Prostate gland (tissue), 2 donors: ENCODE results near the gene DRC7. TPM values are rescaled to one million over a fixed set of nuclear protein-coding genes. Genes with fewer than 3 reads are reported as not detected.

Source experiments
- DNase-seq: peaks from one replicate; pipeline ENCODE4 v3.0.0-alpha.2; 2019; ENCODE audit warnings: low spot score
- H3K27ac ChIP-seq, 2 donors: fragments of 200-600 bp; sonication (generic); 2 replicates each; pipeline ENCODE4 v1.5.1; 2017 to 2019
- H3K27me3 ChIP-seq: fragments of 200-600 bp; sonication (generic); replicated peaks from 2 replicates; pipeline ENCODE4 v1.5.1; 2019; ENCODE audit not compliant: insufficient read depth
- H3K36me3 ChIP-seq, 2 donors: fragments of 200-600 bp; sonication (generic); 1 replicate in 1 of 2; 2 replicates in 1 of 2; pipeline versions ENCODE4 v1.5.1 to v1.8.1; 2017 to 2019
- H3K4me1 ChIP-seq: fragments of 200-600 bp; sonication (generic); replicated peaks from 2 replicates; pipeline ENCODE4 v1.5.1; 2019
- H3K4me3 ChIP-seq, 2 donors: fragments of 200-600 bp; sonication (generic); 2 replicates each; pipeline ENCODE4 v1.5.1; 2017 to 2019
- H3K9me3 ChIP-seq: fragments of 200-600 bp; sonication (generic); 2 replicates; pipeline ENCODE4 v1.5.1; 2017
- CTCF ChIP-seq, 4 experiments: fragments of 200-600 bp in 2 of 4; fragments of 450-650 bp in 2 of 4; sonication (generic) in 2 of 4; IDR thresholded peaks; 1 replicate in 3 of 4; 2 replicates in 1 of 4; pipeline ENCODE4 v1.5.1; 2016 to 2019; ENCODE audit warnings: antibody characterized with exemption in 4 of 4, mild to moderate bottlenecking in 2 of 4, moderate library complexity in 2 of 4
- POLR2A ChIP-seq: fragments of 450-650 bp; IDR thresholded peaks from one replicate; pipeline ENCODE4 v1.6.1; 2016; ENCODE audit warnings: antibody characterized with exemption, mild to moderate bottlenecking
- POLR2AphosphoS5 ChIP-seq: sonication (generic); formaldehyde crosslinking; IDR thresholded peaks from one replicate; pipeline ENCODE4 v1.6.1; 2017; ENCODE audit warnings: antibody characterized with exemption
- WGBS: methylation state at CpG from one replicate; pipeline ENCODE4 v1.1.5; 2018; 5-methylcytosine and 5-hydroxymethylcytosine counted together
- intact Hi-C: fragments of 100-400 bp; cut with DNase I; formaldehyde crosslinking; loops from one replicate; pipeline ENCODE4 v1.14.2; 2022
- total RNA-seq, 2 donors: library from RNA; depleted of rRNA; stranded (reverse); fragments of >200 nt; gene quantifications; one replicate each; pipeline ENCODE4 v1.1.0, GENCODE V29; 2016

Gene DRC7
- total RNA-seq, 2 donors from 2014 or later: 5.5 TPM; not detected in 1

GRCh38 chr16:57689762-57690558 lies 4.6 kb upstream of the DRC7 start:
- H3K27ac ChIP-seq: no peak overlapping the region
- H3K27me3 ChIP-seq: no peaks in the 10 kb centered on the region
- no peaks in the 10 kb centered on the region for H3K36me3 ChIP-seq
- intact Hi-C loops: no loop called here
- no peaks in the 10 kb centered on the region for H3K4me1 ChIP-seq
- H3K4me3 ChIP-seq: no peak overlapping the region
- WGBS: 67% methylated on average over 13 of the region's 13 CpGs
- TF ChIP-seq POLR2AphosphoS5: no peak
- TF ChIP-seq POLR2A: no peak
- TF ChIP-seq CTCF (IDR thresholded peaks at IDR 0.05): no peak
- no peaks in the 10 kb centered on the region for H3K9me3 ChIP-seq
- DNase-seq: no peak

DNA sequence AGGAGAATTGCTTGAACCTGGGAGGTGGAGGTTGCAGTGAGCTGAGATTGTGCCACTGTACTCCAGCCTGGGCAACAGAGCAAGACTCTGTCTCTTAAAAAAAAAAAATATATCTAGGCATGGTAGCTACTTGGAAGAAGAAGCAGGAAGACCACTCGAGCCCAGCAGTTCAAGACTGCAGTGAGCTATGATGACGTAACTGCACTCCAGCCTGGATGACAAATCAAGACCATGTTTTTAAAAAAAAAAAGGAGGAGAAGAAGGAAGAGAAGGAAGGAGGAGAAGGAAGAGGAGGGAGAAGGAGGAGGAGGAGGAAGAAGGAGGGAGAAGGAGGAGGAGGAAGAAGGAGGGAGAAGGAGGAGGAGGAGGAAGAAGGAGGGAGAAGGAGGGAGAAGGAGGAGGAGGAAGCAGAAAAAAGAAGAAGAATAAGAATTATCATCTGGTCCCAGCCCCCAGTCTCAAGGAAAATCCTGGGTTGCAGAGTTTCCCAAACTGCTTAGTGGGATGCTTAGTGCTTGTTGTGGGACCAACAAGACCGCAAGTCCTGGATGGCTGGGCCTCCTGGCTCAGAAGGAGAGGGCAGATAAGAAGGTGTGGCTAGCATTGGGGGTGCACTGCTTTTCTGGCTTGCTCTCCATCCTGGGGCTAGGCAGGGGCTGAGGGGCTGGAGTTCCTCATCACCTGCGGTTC lies 3.7 kb upstream of the DRC7 start:
- DNase-seq: no peak
- WGBS: 82% methylated on average over 4 of the region's 4 CpGs

DNA sequence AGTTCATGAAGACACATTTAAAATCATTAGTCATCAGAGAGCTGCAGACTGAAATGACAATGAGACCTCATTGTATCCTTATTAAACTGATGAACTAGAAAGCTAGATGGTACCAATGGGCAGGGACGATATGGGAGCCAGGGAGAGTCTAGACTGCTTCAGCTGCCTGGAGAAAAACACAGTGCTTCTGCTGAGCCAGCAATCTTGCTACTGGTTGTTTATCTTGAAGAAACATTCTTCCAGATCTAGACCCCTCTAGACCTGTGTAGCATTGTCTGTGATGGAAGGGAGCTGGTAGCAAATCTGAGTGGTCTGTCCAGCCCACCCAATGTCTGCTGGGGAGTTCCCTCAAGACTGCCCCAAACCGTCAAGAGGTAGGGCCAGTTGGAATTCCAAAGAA lies 2.0 kb upstream of the DRC7 start:
- intact Hi-C loops: no loop called here
- no peaks in the 10 kb centered on the region for H3K36me3 ChIP-seq
- TF ChIP-seq CTCF (IDR thresholded peaks at IDR 0.05) (no peak), POLR2A (no peak), POLR2AphosphoS5 (no peak)
- H3K4me3 ChIP-seq: no peak overlapping the region
- no peak overlapping the region for H3K27ac ChIP-seq
- H3K9me3 ChIP-seq: no peaks in the 10 kb centered on the region
- H3K27me3 ChIP-seq: no peaks in the 10 kb centered on the region
- no peaks in the 10 kb centered on the region for H3K4me1 ChIP-seq
- DNase-seq: no peak
- WGBS: 62% methylated on average over 2 of the region's 2 CpGs

More for the DNA sequence above, 3.7 kb upstream of the DRC7 start:
- intact Hi-C loops: no loop called here
- Histone ChIP-seq H3K27me3 (no peaks in the 10 kb centered on the region), H3K36me3 (no peaks in the 10 kb centered on the region), H3K4me3 (no peak overlapping the region), H3K4me1 (no peaks in the 10 kb centered on the region), H3K9me3 (no peaks in the 10 kb centered on the region), H3K27ac (no peak overlapping the region)
- TF ChIP-seq CTCF (IDR thresholded peaks at IDR 0.05) (no peak), POLR2AphosphoS5 (no peak), POLR2A (no peak)

GRCh38 chr16:57693550-57693949 lies 1.1 kb upstream of the DRC7 start:
- H3K9me3 ChIP-seq: no peaks in the 10 kb centered on the region
- no peak overlapping the region for H3K27ac ChIP-seq
- H3K4me1 ChIP-seq: no peaks in the 10 kb centered on the region
- H3K4me3 ChIP-seq: no peak overlapping the region
- WGBS: 73% methylated on average over 4 of the region's 4 CpGs
- intact Hi-C loops: no loop called here
- no peak for TF ChIP-seq POLR2AphosphoS5
- DNase-seq: no peak
- H3K36me3 ChIP-seq: no peaks in the 10 kb centered on the region
- no peaks in the 10 kb centered on the region for H3K27me3 ChIP-seq

- TF ChIP-seq POLR2A (no peak), POLR2AphosphoS5 (no peak)
- Histone ChIP-seq H3K9me3 (no peaks in the 10 kb centered on the region), H3K4me3 (no peak overlapping the region), H3K4me1 (no peaks in the 10 kb centered on the region), H3K36me3 (no peaks in the 10 kb centered on the region), H3K27me3 (no peaks in the 10 kb centered on the region), H3K27ac (no peak overlapping the region)
- WGBS: 59% methylated on average over 10 of the region's 10 CpGs
- DNase-seq: no peak
- intact Hi-C loops: no loop called here
These were observed 328 bp upstream of the DRC7 start for GRCh38 chr16:57694231-57694724.
